Calu3 (cell line): ENCODE results near the gene OPCML. TPM values are rescaled to one million over a fixed set of nuclear protein-coding genes. Genes with fewer than 3 reads are reported as not detected.

Source experiments
- BruUV-seq: library from RNA; stranded (reverse); fragments of 400-500 nt; replicated peaks from 2 replicates; lab custom pipeline; 2021; lab: Mats Ljungman, UMichigan
- CTCF ChIA-PET: fragments of 300-600 bp; sonication (Branson Sonifier 250); formaldehyde crosslinking; loops from one replicate; lab custom pipeline; 2022; ENCODE audit warnings: antibody characterized with exemption; lab: Charles Lee
- DNase-seq: peaks from one replicate; pipeline ENCODE4 v3.0.0; 2022
- H3K27ac Mint-ChIP-seq: one replicate; pipeline ENCODE4 v1.8.0; 2022; ENCODE audit warnings: mixed read lengths; ENCODE audit not compliant: unreplicated experiment
- H3K27me3 Mint-ChIP-seq: one replicate; pipeline ENCODE4 v1.8.0; 2022; ENCODE audit warnings: mixed read lengths; ENCODE audit not compliant: unreplicated experiment
- H3K36me3 Mint-ChIP-seq: one replicate; pipeline ENCODE4 v1.8.0; 2022; ENCODE audit warnings: mild to moderate bottlenecking, moderate library complexity, mixed read lengths; ENCODE audit not compliant: insufficient read depth, unreplicated experiment
- H3K4me1 Mint-ChIP-seq: one replicate; pipeline ENCODE4 v1.8.0; 2022; ENCODE audit warnings: mild to moderate bottlenecking, low read depth, mixed read lengths; ENCODE audit not compliant: unreplicated experiment
- H3K4me3 Mint-ChIP-seq: one replicate; pipeline ENCODE4 v1.8.0; 2022; ENCODE audit warnings: mild to moderate bottlenecking, low read depth, moderate library complexity, mixed read lengths; ENCODE audit not compliant: unreplicated experiment
- H3K9me3 Mint-ChIP-seq: one replicate; pipeline ENCODE4 v1.8.0; 2022; ENCODE audit warnings: low read depth, mixed read lengths; ENCODE audit not compliant: unreplicated experiment
- intact Hi-C: fragments of 100-400 bp; cut with micrococcal nuclease; formaldehyde crosslinking; loops from one replicate; pipeline ENCODE4 v1.10.0; 2022; ENCODE audit not compliant: unreplicated experiment
- total RNA-seq: library from RNA; stranded (reverse); gene quantifications from 2 replicates; pipeline ENCODE4 v1.2.3, GENCODE V29; 2022
- TF ChIP-seq, protein P1 (sequence below): fragments of 200-600 bp; IDR thresholded peaks from one replicate; pipeline ENCODE4 v1.8.0; 2022; ENCODE audit warnings: antibody characterized with exemption; ENCODE audit not compliant: unreplicated experiment

The OPCML gene
- total RNA-seq, 1 experiment from 2014 or later = not detected

DNA sequence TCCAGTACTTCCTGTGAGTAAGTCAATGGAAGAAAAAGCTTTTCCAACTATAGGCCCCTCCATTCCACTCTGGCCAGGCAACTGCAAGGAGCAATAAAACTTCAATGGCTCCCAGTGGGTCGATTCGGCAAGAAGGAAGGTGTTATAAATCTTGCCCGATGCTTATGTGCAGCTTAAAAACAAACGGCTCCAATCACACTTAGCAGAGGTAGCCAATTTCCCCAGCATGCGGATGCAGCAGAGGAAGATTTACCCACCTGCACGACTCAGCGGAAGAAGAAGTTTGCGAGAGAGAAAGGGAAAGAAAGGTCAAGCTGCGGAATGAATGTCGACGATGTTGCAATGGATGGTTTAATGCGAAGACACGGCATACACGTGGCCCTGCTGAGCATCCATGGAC is 141.5 kb downstream of the OPCML start:
- intact Hi-C loops = no loop called here
- H3K4me3 Mint-ChIP-seq = no peak overlapping the region
- no TSS peak for BruUV-seq

DNA sequence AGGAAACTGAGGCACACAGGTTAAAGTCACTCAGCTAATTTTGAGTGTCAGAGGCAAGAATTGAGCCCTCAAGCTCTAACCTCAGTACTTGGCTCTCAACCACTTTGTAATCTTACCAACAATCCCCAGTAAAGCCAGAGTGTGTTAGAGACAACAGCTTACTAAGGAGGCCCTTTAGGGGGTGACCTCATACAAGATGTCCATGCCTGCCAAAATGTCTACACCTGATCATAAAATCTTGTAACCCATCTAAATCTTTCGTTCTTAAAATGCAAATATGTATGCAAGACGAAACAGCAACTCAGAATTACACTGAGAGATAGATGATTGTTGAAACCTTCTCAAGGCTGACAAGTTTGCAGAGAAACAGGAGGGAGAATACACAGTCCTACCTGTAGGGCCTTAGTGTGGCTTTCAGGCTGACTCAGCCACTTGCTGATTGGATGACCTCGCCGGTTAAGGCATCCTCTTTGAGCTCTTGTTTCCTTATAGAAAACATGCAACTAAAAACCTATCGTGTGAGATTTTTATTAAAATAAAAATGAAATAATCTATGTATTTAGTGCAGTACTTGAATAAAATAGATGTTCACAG is 143.2 kb downstream of the OPCML start:
- Mint-ChIP-seq H3K27ac (no peak overlapping the region), H3K4me3 (no peak overlapping the region), H3K4me1 (no peaks in the 10 kb centered on the region), H3K36me3 (no peaks in the 10 kb centered on the region), H3K27me3 (no peaks in the 10 kb centered on the region), H3K9me3 (peaks cover 15% of the 10 kb centered on the region)
- TF ChIP-seq, protein P1, sequence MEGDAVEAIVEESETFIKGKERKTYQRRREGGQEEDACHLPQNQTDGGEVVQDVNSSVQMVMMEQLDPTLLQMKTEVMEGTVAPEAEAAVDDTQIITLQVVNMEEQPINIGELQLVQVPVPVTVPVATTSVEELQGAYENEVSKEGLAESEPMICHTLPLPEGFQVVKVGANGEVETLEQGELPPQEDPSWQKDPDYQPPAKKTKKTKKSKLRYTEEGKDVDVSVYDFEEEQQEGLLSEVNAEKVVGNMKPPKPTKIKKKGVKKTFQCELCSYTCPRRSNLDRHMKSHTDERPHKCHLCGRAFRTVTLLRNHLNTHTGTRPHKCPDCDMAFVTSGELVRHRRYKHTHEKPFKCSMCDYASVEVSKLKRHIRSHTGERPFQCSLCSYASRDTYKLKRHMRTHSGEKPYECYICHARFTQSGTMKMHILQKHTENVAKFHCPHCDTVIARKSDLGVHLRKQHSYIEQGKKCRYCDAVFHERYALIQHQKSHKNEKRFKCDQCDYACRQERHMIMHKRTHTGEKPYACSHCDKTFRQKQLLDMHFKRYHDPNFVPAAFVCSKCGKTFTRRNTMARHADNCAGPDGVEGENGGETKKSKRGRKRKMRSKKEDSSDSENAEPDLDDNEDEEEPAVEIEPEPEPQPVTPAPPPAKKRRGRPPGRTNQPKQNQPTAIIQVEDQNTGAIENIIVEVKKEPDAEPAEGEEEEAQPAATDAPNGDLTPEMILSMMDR = no peak
- no peak for DNase-seq
- BruUV-seq = no TSS peak
- intact Hi-C loops = no loop called here
- CTCF ChIA-PET = no interaction called here

More for the DNA sequence above, 141.5 kb downstream of the OPCML start:
- Mint-ChIP-seq H3K36me3 (no peaks in the 10 kb centered on the region), H3K9me3 (peaks cover 18% of the 10 kb centered on the region), H3K27ac (no peak overlapping the region), H3K4me1 (no peaks in the 10 kb centered on the region), H3K27me3 (no peaks in the 10 kb centered on the region)
- TF ChIP-seq, protein P1 = no peak
- DNase-seq = no peak
- CTCF ChIA-PET = no interaction called here

DNA sequence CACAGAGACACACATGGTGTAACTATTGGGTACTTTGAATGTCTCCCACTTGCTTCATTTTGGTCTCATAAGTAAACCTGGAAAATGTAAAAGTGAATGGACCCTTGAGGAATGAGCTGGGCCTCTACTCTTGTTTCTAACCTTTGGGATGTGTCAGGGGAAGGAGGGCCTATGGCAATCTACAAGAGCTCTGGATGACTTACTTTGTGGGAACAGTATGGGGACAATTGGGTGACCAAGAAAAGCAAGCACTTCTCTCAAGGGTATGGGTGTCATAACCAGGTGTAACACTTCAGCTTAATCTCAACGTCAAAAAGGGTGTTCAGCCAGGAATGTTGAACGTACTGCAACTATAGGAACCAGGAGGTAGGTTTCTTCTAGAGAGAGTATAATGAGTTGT is 144.0 kb downstream of the OPCML start:
- Mint-ChIP-seq H3K27ac (no peak overlapping the region), H3K27me3 (no peaks in the 10 kb centered on the region), H3K36me3 (no peaks in the 10 kb centered on the region), H3K4me1 (no peaks in the 10 kb centered on the region), H3K9me3 (peaks cover 15% of the 10 kb centered on the region), H3K4me3 (no peak overlapping the region)
- DNase-seq = no peak
- CTCF ChIA-PET = no interaction called here
- intact Hi-C loops = no loop called here
- TF ChIP-seq, protein P1 = no peak
- BruUV-seq = no TSS peak

DNA sequence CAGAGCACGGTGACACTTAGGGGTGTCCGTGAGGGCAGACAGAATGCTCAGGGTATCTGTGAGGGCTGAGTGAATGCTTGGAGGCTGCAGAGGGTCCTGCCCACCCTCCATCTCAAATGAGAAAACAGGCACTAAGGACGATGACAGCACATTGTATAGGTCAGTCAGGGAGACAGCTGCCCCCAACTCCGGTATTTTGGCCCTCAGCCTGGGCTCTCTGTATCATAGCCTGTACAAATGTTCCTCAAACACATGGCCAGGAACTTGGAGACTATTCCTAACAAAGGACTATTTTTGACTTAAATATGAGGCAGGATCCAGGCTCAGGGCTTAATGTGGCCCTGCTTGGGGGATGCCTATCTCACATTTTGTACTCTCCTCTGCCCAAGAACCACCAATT is 145.4 kb downstream of the OPCML start:
- DNase-seq = no peak
- Mint-ChIP-seq H3K27me3 (no peaks in the 10 kb centered on the region), H3K36me3 (no peaks in the 10 kb centered on the region), H3K9me3 (peaks cover 14% of the 10 kb centered on the region), H3K27ac (no peak overlapping the region), H3K4me1 (no peaks in the 10 kb centered on the region), H3K4me3 (no peak overlapping the region)
- TF ChIP-seq, protein P1 = no peak
- CTCF ChIA-PET = no interaction called here
- BruUV-seq = no TSS peak
- intact Hi-C loops = no loop called here
